Hepatocyte (in vitro differentiated cells): ENCODE data around the gene RGS14. TPM values are rescaled to one million over a fixed set of nuclear protein-coding genes. Genes with fewer than 3 reads are reported as not detected.
"Not testable (repeated sequence)": the region's sequence is repeated elsewhere in the genome, so short reads cannot be mapped to it uniquely, and the experiment has no call there.

ENCODE experiments used
- DNase-seq: peaks from one replicate; pipeline ENCODE4 v3.0.0-alpha.2; 2016; ENCODE audit warnings: low spot score
- H2AFZ ChIP-seq: fragments of 200-600 bp; sonication (generic); 2 replicates; pipeline ENCODE4 v1.6.0; 2016; ENCODE audit warnings: antibody characterized with exemption, mild to moderate bottlenecking
- H3K27ac ChIP-seq: fragments of 200-600 bp; sonication (generic); 2 replicates; pipeline ENCODE4 v1.5.1; 2016; ENCODE audit warnings: mild to moderate bottlenecking
- H3K27me3 ChIP-seq: fragments of 200-600 bp; sonication (generic); 2 replicates; pipeline ENCODE4 v1.6.1; 2016
- H3K36me3 ChIP-seq: fragments of 200-600 bp; sonication (generic); replicated peaks from 2 replicates; pipeline ENCODE4 v1.5.1; 2016; ENCODE audit warnings: low read depth; ENCODE audit not compliant: insufficient read depth
- H3K4me1 ChIP-seq: fragments of 200-600 bp; sonication (generic); 2 replicates; pipeline ENCODE4 v1.5.1; 2016; ENCODE audit warnings: mild to moderate bottlenecking, moderate library complexity; ENCODE audit not compliant: insufficient read depth
- H3K4me2 ChIP-seq: fragments of 200-600 bp; sonication (generic); 2 replicates; pipeline ENCODE4 v1.6.0; 2016
- H3K4me3 ChIP-seq: fragments of 200-600 bp; sonication (generic); 2 replicates; pipeline ENCODE4 v1.5.1; 2016; ENCODE audit warnings: mild to moderate bottlenecking
- H3K79me2 ChIP-seq: fragments of 200-600 bp; sonication (generic); 2 replicates; pipeline ENCODE4 v1.6.0; 2017; ENCODE audit warnings: mild to moderate bottlenecking
- H3K9me2 ChIP-seq: fragments of 200-600 bp; sonication (generic); replicated peaks from 2 replicates; pipeline ENCODE4 v1.6.0; 2017; ENCODE audit warnings: mild to moderate bottlenecking; ENCODE audit not compliant: insufficient read depth
- H3K9me3 ChIP-seq: fragments of 200-600 bp; sonication (generic); 2 replicates; pipeline ENCODE4 v1.5.1; 2016; ENCODE audit warnings: low read depth, mild to moderate bottlenecking
- H4K20me1 ChIP-seq: fragments of 200-600 bp; sonication (generic); 2 replicates; pipeline ENCODE4 v1.6.0; 2016; ENCODE audit warnings: mild to moderate bottlenecking; ENCODE audit not compliant: insufficient read depth, poor library complexity, severe bottlenecking
- CTCF ChIP-seq: fragments of 200-600 bp; sonication (generic); IDR thresholded peaks from 2 replicates; pipeline ENCODE4 v1.5.1; 2016; ENCODE audit warnings: antibody characterized with exemption, mild to moderate bottlenecking; ENCODE audit not compliant: poor library complexity
- EZH2 ChIP-seq: fragments of 200-600 bp; sonication (generic); IDR thresholded peaks from 2 replicates; pipeline ENCODE4 v1.6.1; 2016; ENCODE audit warnings: antibody characterized with exemption, mild to moderate bottlenecking, borderline replicate concordance
- EZH2phosphoT487 ChIP-seq: fragments of 200-600 bp; sonication (generic); IDR thresholded peaks from one replicate; pipeline ENCODE4 v1.6.1; 2018; ENCODE audit warnings: antibody characterized with exemption, mild to moderate bottlenecking, low read depth, moderate library complexity; ENCODE audit not compliant: unreplicated experiment, severe bottlenecking
- WGBS: methylation state at CpG from one replicate; pipeline ENCODE4 v1.1.6; 2016; ENCODE audit warnings: low lambda C conversion rate; ENCODE audit errors: missing lambda C conversion rate; 5-methylcytosine and 5-hydroxymethylcytosine counted together
- polyA plus RNA-seq: library from polyadenylated mRNA; unstranded; fragments of >200 nt; fragmentation: Nextera tagmentation; extraction: Ambion mirVana; gene quantifications from 2 replicates; pipeline ENCODE4 v1.2.1, GENCODE V29; 2016
- total RNA-seq: library from RNA; depleted of rRNA; stranded (reverse); fragments of >200 nt; gene quantifications from 2 replicates; pipeline ENCODE4 v1.2.3, GENCODE V29; 2014

RGS14 gene
- total and polyA plus RNA-seq, 2 experiments from 2014 or later = 36.5 to 37.0 TPM

DNA sequence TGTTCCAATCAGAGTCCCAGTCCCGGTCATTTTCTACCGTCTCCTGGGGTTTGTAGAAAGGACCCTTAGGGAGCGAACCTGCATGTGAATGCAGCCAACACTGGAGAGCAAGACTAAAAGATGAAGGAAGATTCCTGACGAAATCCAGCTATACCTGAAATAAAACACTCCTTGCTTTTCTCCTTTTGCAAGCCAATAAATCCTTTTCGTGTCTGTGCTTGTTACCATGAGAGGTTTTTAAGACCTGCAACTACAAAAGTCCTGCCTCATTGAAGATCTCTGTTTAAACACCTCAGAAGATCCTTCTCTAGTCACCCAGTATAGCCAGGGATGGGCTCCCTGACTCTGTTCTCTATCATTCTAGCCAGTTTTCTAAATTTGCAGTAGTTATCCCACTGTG is 16.5 kb downstream of the RGS14 start:
- no peaks in the 10 kb centered on the region for H3K36me3 ChIP-seq
- 66% methylated on average over 5 of the region's 5 CpGs for whole genome bisulfite sequencing
- H3K9me3 ChIP-seq = no peaks in the 10 kb centered on the region
- H3K4me2 ChIP-seq = no peak overlapping the region
- no peaks in the 10 kb centered on the region for H4K20me1 ChIP-seq
- no peaks in the 10 kb centered on the region for H3K9me2 ChIP-seq
- no peak overlapping the region for H3K27ac ChIP-seq
- H3K4me1 ChIP-seq = peaks cover 12% of the 10 kb centered on the region
- DNase-seq = no peak
- TF ChIP-seq EZH2 = no peak
- no peak for TF ChIP-seq CTCF
- no peak for TF ChIP-seq EZH2phosphoT487
- H3K79me2 ChIP-seq = peaks cover 5% of the 10 kb centered on the region
- H2AFZ ChIP-seq = no peak overlapping the region
- no peak overlapping the region for H3K4me3 ChIP-seq
- no peaks in the 10 kb centered on the region for H3K27me3 ChIP-seq

DNA sequence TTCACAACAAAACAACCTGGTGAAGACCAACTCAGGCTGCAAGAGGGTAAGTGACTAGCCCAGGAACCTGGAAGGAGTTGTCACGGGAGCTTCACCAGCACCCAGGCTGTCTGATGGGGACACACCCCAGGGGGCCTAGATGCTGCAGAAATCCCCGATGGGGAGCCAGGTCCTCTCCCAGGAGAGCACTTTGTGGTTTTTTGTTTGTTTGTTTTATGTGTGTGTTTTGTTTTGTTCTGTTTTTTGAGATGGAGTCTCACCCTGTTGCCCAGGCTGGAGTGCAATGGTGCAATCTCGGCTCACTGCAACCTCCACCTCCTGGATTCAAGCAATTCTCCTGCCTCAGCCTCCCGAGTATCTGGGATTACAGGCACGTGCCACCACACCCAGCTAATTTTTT is 17.8 kb downstream of the RGS14 start:
- not testable (repeated sequence) for H3K4me3 ChIP-seq, H2AFZ ChIP-seq, H3K79me2 ChIP-seq, H3K9me3 ChIP-seq, H4K20me1 ChIP-seq, H3K27me3 ChIP-seq, H3K27ac ChIP-seq, H3K9me2 ChIP-seq, H3K36me3 ChIP-seq, DNase-seq, H3K4me2 ChIP-seq
- WGBS = 83% methylated on average over 5 of the region's 5 CpGs
- peaks cover 13% of the 10 kb centered on the region for H3K4me1 ChIP-seq

GRCh38 chr5:177376107-177376506 is 18.4 kb downstream of the RGS14 start:
- no peak for DNase-seq
- no peak overlapping the region for H3K4me3 ChIP-seq
- H3K4me2 ChIP-seq = no peak overlapping the region
- no peaks in the 10 kb centered on the region for H4K20me1 ChIP-seq
- 79% methylated on average over 11 of the region's 11 CpGs for WGBS
- no peak overlapping the region for H2AFZ ChIP-seq
- no peaks in the 10 kb centered on the region for H3K9me2 ChIP-seq
- peaks cover 5% of the 10 kb centered on the region for H3K79me2 ChIP-seq
- no peaks in the 10 kb centered on the region for H3K36me3 ChIP-seq
- TF ChIP-seq CTCF = no peak
- no peak for TF ChIP-seq EZH2
- no peak for TF ChIP-seq EZH2phosphoT487
- H3K27me3 ChIP-seq = no peaks in the 10 kb centered on the region
- no peak overlapping the region for H3K27ac ChIP-seq
- H3K9me3 ChIP-seq = no peaks in the 10 kb centered on the region
- peaks cover 13% of the 10 kb centered on the region for H3K4me1 ChIP-seq

DNA sequence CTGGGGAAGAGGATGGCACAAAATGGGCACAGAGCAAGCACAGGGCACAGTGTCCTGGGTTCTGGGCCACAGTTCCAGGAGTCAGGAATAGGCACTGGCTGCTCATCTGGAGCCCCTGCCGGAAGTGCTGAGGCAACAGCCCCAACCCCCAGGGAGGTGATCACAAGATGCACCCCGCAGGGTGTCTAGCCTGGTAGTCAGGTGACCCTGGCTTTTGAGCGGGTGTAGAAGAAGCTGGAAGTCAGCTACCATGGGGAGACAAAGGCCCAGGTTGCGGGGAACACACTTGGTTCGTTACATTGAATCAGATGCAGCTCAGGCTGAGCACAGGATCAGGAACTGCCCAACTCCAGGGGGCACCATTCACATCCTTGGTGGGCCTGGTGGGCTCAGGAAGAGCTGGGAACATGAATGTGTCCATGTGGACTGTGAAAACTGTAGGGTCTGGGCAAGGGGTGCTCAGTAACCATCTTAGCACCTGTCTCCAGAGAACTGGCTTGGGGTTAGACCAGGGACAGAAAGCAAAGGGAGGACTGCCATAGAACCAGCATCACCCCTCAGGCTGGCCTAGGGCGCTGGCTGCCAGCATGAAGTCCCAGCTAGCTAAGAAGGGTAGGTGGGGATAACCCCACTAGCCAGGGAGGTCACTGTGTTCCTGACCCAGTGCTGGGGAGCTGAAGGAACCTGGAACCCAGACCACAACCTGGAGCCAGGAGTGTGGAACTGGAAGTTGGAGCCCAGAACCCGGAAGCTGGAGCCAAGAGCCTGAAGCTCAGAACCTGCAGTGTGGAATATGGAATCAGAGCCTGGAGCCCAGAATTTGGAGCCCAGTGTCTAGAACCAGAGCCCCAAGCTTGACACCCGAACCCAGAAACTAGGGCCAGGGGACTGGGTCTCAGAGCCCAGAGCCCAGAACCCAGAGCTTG is 20.4 kb downstream of the RGS14 start:
- H3K9me3 ChIP-seq = no peaks in the 10 kb centered on the region
- no peaks in the 10 kb centered on the region for H3K27me3 ChIP-seq
- H4K20me1 ChIP-seq = no peaks in the 10 kb centered on the region
- H3K4me2 ChIP-seq = peak overlapping the region; percentile 41
- H3K79me2 ChIP-seq = no peaks in the 10 kb centered on the region
- DNase-seq = no peak
- 86% methylated on average over 8 of the region's 8 CpGs for WGBS
- H3K9me2 ChIP-seq = no peaks in the 10 kb centered on the region
- H3K4me1 ChIP-seq = peaks cover 13% of the 10 kb centered on the region
- no peak for TF ChIP-seq CTCF
- no peak for TF ChIP-seq EZH2phosphoT487
- no peak for TF ChIP-seq EZH2
- peak overlapping the region; percentile 88 for H3K27ac ChIP-seq
- H2AFZ ChIP-seq = no peak overlapping the region
- H3K4me3 ChIP-seq = no peak overlapping the region
- H3K36me3 ChIP-seq = no peaks in the 10 kb centered on the region
